ENCODE results near the gene PCMT1.

- TF ChIP-seq EZH2 (IDR thresholded peaks at IDR 0.05; ENCODE audit: borderline replicate concordance, low read depth, low read length, poor library complexity, severe bottlenecking) (no peak), CTCF (conservative IDR thresholded peaks at IDR 0.05; ENCODE audit: low read depth, low read length) (no peak)
These were observed 31.7 kb upstream of the PCMT1 start, which contains the start of gene LATS1 for GRCh38 chr6:149717588-149718458.

Data from A673 (cell line).